ENCODE data around the gene SV2C.

SV2C gene

DNA sequence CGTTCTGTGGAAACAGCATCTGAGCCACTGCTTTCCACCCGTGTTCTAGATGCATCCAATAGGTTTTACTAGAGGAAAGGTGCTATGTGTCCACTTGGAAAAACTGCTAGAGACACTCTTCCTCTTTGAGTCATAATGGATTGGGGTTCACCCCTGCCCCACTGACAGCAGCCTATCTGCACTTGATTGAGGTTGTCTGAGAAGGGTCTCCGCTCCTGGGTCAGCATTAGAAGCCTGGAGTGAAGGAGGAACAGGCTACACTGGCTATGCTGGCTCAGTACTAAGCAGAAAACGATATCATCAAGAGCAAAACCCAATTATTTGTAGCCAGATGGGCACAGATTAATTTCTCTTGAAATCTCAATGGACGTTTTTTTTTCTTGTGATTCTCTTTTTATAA, 167.3 kb downstream of the SV2C start:
- DNase-seq: no peak

DNA sequence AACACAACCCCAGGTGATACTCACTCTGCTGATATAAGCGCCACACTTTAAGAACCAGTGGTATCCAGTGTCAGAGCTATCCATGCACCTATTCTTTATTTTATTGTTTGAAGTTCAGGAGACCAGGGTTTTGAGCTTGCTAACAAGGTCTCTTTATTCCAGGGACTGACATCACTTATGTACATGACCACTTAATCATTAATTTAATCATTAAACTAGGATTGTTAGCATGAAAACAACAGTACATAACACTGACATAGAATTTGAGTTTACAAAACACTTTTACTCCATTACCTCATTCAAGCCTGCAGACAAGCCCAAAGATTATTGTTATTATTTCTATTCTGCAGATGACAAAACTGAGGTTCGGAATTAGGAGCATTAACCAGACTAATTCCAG, 168.5 kb downstream of the SV2C start:
- DNase-seq: no peak

GRCh38 chr5:76252437-76252836, 169.3 kb downstream of the SV2C start:
- DNase-seq: no peak

- DNase-seq: peak in 49 of 56 donors; percentile 2 to 79 (median 31)
Observed at GRCh38 chr5:76256116-76256889, 173.1 kb downstream of the SV2C start.

GRCh38 chr5:76257225-76257833, 174.1 kb downstream of the SV2C start:
- DNase-seq: no peak

- no peak for DNase-seq
Observed at GRCh38 chr5:76257897-76258296, 174.7 kb downstream of the SV2C start.

DNA sequence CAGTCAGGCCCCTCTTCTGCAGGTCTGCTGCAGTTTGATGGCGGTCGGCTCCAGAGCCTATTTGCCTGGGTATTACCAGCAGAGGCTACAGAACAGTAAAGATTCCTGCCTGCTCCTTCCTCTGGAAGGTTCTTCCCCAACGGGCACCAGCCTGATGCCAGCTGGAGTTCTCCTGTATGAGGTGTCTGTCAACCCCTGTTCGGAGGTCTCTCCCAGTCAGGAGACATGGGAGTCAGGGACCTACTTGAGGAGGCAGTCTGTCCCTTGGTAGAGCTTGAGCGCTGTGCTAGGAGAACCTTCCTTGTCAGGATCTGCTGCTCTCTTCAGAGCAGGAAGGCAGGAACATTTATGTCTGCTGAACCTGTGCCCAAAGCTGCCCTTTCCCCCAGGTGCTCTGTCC, 181.5 kb downstream of the SV2C start:
- no peak for DNase-seq

- DNase-seq: peak in 1 of 56 donors; percentile 12
Observed at GRCh38 chr5:76269259-76269931, 186.2 kb downstream of the SV2C start.

- peak in 1 of 56 donors; percentile 4 for DNase-seq
Observed at GRCh38 chr5:76269932-76270610, 186.9 kb downstream of the SV2C start.

GRCh38 chr5:76271836-76272235, 188.7 kb downstream of the SV2C start:
- no peak for DNase-seq

DNA sequence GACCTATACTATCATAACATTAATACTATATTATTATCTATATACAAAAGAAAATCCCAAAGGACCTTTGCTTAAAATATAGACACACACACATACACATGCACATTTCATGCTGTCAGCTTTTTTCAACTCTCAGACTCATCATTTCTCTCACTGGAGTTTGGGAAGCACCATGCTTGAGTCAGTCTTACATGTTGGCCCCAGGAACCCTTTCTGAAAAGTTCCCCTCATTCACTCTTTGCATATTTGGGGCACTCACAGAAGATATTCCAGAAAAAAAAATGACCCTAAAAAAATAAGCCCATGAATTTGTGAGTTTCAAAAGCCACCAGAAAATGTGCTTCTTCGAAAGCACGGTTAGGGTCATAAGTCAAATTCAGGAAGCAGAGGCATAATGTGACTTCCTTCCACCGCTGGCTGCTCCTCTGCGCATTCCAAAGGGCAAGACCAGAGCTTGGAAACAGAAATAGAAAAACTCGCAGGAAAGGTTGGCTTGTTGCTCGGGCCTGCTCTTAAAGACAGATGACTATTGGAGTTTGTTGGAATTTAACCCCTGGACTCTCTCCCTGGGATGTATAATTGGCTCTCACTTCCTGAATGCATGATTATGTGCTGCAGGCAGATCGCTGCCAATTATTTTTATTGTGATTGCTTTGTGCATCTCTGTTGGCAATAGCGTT, 190.2 kb downstream of the SV2C start:
- DNase-seq: no peak

- DNase-seq: no peak
Observed at GRCh38 chr5:76274571-76274970, 191.4 kb downstream of the SV2C start.

DNA sequence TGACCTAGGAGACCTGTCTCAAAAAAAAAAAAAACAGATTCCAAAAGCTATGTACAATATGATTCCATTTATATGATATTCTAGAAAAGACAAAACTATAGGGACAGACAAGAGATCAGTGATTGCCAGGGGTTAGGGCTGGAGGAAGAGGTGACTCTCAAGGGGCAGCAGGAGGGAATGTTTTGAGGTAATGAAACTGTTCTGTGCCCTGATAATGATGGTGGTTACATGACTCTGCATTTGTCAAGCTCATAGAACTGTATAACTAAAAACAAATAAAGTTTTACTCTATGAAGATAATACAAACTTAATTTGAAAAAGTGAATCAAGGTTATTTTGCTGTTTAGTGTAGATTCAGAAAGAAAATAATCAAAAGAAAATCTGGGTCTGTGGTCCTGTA, 194.6 kb downstream of the SV2C start:
- no peak for DNase-seq

- no peak for DNase-seq
Observed at GRCh38 chr5:76278261-76278789, 195.1 kb downstream of the SV2C start.

DNA sequence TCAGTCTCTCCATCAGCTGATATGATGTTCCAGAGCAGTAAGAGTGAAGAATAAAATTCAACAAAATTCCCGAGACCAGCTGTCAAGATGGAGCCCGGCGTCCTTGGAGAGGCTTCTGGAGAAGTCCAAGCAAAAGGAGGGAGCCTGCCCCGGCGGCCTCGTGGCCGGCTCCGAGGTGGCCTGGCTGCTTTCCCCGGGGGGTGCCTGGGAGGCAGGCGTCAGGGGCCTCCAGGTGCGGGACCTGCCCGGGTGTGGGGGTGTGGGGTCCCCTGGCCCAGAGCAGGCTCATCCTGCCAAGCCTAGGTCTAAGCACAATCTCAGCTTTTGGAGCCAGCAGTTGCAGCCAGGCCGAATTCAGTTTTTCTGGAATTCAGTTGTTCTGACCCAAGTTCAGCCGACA, 197.3 kb downstream of the SV2C start:
- no peak for DNase-seq

DNA sequence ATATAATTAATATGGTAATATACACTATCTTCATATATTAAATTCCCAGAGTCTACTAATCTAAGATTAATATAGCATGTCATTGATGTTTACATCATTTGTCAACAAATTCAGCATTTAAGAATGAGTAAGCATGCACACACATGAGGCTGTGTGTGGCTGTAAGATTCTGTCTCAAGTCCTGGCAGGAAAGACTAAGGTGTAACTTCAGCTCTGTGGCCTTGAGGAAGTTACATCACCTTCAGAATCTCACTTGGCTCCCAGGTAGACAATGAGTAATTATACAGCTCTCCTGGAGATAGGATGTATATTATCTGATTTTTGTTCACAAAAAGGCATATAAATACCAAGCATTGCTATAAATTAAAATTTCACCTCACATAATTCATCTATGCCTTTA, 200.5 kb downstream of the SV2C start:
- no peak for DNase-seq

DNA sequence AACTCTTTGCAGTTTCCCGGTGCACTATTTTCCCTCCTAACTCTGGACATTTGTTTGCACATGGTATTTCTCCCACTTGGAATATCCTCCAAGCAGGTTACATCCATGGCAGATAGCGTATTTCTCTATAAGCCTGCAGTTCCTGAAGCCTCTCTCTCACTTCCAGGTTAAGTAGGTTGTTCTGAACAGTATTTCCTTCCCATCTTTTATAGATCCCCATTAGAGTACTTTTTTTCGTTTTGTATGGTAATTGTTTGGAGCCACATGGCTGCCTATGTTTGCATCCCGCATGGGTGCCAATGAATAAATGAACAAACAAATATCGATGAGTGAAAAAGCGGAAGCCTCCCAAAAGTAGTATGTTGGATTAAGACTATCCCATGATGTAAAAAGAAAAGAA, 206.5 kb downstream of the SV2C start:
- no peak for DNase-seq

- DNase-seq: no peak
Observed at GRCh38 chr5:76290321-76290757, 207.2 kb downstream of the SV2C start.

- no peak for DNase-seq
Observed at GRCh38 chr5:76291305-76292077, 208.3 kb downstream of the SV2C start.

- no peak for DNase-seq
Observed at GRCh38 chr5:76292620-76293322, 209.6 kb downstream of the SV2C start.
